Measurements from ENCODE around the gene ALDH3B1.

The ALDH3B1 gene

DNA sequence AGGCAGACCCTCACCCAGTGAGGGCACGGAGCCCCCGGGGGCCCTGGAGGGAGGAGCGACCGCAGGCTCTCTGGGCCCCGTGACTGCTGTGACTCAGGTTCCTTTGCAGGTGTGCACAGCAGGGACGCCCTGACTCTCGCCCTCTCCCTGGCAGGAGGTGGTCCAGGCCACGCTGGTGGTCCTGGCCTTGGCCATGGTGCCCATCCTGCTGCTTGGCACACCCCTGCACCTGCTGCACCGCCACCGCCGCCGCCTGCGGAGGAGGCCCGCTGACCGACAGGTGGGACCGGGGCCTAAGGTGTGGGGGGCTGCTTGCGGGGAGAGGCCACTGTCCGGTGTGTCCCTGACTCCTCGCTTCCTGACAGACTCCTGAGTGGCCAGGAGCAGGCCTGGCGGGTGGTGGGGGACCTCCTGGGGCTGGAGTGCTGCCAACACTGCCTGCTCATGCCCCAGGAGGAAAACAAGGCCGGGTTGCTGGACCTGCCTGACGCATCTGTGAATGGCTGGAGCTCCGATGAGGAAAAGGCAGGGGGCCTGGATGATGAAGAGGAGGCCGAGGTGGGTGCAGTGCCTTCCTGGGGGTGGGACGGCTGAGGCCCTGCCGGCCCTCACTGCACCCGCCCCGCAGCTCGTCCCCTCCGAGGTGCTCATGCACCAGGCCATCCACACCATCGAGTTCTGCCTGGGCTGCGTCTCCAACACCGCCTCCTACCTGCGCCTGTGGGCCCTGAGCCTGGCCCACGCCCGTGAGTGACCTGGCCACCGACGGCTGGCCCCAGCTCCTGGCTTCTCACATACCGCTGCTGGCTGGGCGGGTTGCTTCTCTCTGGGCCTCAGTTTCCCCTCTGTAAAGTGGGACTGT is 39.6 kb downstream of the ALDH3B1 start:
- TF ChIP-seq, protein P1, sequence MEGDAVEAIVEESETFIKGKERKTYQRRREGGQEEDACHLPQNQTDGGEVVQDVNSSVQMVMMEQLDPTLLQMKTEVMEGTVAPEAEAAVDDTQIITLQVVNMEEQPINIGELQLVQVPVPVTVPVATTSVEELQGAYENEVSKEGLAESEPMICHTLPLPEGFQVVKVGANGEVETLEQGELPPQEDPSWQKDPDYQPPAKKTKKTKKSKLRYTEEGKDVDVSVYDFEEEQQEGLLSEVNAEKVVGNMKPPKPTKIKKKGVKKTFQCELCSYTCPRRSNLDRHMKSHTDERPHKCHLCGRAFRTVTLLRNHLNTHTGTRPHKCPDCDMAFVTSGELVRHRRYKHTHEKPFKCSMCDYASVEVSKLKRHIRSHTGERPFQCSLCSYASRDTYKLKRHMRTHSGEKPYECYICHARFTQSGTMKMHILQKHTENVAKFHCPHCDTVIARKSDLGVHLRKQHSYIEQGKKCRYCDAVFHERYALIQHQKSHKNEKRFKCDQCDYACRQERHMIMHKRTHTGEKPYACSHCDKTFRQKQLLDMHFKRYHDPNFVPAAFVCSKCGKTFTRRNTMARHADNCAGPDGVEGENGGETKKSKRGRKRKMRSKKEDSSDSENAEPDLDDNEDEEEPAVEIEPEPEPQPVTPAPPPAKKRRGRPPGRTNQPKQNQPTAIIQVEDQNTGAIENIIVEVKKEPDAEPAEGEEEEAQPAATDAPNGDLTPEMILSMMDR (IDR thresholded peaks at IDR 0.05; ENCODE audit: borderline replicate concordance, control extremely low read depth, extremely low read depth, insufficient read depth, missing control alignments) = no peak

DNA sequence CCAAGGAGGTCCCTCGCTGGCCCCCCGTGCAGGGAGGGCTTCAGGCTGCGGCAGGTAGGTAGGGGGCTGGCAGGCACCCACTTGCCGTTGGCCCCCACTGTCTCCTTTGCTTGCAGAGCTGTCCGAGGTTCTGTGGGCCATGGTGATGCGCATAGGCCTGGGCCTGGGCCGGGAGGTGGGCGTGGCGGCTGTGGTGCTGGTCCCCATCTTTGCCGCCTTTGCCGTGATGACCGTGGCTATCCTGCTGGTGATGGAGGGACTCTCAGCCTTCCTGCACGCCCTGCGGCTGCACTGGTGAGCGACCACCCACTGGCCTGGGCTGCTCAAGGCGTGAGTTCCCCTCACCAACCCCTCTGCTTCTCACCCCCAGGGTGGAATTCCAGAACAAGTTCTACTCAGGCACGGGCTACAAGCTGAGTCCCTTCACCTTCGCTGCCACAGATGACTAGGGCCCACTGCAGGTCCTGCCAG is 40.3 kb downstream of the ALDH3B1 start:
- in situ Hi-C loops (cut with MboI; ENCODE audit: low sequenced_read_pairs, unreplicated experiment) = no loop called here
- DNase-seq (ENCODE audit: low spot score) = no peak
- TF ChIP-seq, protein P1 (IDR thresholded peaks at IDR 0.05; ENCODE audit: borderline replicate concordance, control extremely low read depth, extremely low read depth, insufficient read depth, missing control alignments) = no peak

More for the DNA sequence above, 39.6 kb downstream of the ALDH3B1 start:
- in situ Hi-C loops (cut with MboI; ENCODE audit: low sequenced_read_pairs, unreplicated experiment) = no loop called here
- peak; percentile 25 for DNase-seq (ENCODE audit: low spot score)

DNA sequence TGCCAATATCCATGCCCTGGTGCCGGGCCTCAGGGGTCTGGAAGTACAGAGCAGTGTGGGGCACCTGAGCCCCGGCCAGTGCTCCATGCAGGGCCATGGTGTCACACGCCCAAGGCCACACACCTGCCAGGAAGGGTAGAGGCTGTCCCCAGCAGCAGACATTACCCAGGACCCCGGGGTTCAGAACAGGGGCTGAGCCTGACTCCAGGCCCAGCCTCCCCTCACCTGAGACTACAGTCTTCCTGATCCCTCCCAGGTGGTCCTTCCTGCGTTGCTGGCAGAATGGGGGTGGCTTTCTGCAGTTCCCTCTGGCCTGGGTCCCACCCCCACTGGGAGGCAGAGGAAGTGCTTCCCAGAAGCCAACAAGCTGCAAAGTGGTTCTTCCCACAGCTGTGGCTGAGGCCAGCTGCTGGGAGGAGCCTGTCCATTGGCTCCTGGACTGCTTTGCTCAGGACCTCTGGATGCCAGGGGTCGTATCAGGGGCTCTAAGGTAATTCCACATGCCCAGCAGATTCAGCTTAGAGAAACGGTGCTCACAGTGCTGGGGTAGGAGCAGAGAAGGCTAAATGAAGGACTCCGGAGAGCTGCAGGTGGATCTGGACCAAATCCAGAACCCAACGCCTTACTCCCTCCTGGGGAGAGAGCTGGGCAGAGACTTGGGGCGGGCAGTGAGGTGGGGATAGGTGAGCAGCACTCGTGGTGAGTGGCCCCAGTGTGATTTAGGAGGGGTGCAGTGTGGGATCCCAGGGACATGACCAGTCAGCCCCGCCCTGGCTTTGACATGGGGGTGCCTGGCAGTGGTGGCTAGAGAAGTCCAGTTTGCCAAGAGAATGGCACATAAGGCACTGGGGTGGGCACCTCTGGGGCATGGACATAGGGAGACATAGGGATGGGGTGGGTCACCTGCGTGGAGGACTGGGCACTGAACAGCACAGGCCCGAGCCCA is 41.3 kb downstream of the ALDH3B1 start:
- peak; percentile 27 for DNase-seq (ENCODE audit: low spot score)
- in situ Hi-C loops (cut with MboI; ENCODE audit: low sequenced_read_pairs, unreplicated experiment) = no loop called here
- TF ChIP-seq, protein P1 (IDR thresholded peaks at IDR 0.05; ENCODE audit: borderline replicate concordance, control extremely low read depth, extremely low read depth, insufficient read depth, missing control alignments) = no peak

DNA sequence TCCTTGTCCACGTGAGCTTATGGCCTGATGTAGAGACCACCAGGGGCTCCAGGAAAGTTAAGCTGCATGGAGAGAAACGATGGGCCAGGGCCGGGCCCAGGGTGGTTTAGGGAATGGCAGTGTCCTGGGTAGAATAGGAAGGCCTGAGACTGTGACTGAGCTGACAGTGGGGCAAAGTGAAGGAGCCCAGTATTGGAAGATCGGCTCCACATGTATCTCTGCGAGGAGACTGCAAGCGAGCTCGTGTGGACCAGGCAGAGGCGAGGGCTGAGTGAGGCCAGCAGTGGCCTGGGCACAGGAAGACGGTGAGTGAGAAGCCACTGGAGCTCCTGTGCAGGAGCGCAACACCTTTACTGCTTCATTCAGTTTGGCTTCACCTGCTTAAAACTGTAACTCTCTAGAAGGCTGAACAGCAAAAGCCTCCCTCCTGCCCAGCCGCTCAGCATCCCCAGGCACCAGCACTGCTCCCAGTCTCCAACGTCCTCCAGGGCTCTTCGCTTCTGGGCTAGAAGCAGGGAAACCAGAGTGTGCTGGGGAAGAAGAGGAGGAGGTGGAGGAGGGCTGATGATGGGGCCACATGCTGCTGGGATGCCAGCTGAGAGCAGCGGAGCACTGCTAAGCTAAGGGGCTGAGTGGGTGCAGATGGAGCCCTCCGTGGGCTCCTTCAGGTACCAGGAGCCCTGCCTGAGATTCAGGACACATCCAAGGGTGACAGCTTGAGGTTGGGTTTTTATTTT is 42.2 kb downstream of the ALDH3B1 start:
- in situ Hi-C loops (cut with MboI; ENCODE audit: low sequenced_read_pairs, unreplicated experiment) = no loop called here
- peak; percentile 25 for DNase-seq (ENCODE audit: low spot score)
- TF ChIP-seq, protein P1 (IDR thresholded peaks at IDR 0.05; ENCODE audit: borderline replicate concordance, control extremely low read depth, extremely low read depth, insufficient read depth, missing control alignments) = no peak

DNA sequence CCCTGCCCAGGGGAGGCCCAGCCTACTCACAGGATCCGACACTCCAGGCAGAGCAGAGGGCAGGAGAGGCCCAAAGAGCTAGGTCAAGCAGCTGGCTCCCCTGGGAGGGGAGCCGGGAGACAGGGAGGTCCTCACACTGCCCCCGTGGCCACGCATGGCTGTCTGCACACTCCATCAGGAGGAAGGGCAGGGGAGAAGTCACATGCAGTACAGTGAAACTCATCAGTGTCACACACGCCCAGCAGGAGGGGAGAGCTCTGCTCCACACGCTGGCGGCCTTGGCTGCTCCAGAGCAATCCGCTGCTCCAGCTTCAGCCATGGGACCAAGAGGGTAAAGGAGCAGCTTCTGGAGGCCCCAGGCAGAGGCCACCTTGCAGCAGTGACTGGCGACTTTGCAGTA is 43.0 kb downstream of the ALDH3B1 start:
- peak; percentile 34 for DNase-seq (ENCODE audit: low spot score)
- in situ Hi-C loops (cut with MboI; ENCODE audit: low sequenced_read_pairs, unreplicated experiment) = no loop called here
- TF ChIP-seq, protein P1 (IDR thresholded peaks at IDR 0.05; ENCODE audit: borderline replicate concordance, control extremely low read depth, extremely low read depth, insufficient read depth, missing control alignments) = no peak
